Thoracic aorta (tissue), 2 donors: Measurements from ENCODE around the gene BPIFB6. TPM values are rescaled to one million over a fixed set of nuclear protein-coding genes. Genes with fewer than 3 reads are reported as not detected.
"Not testable (repeated sequence)": the region's sequence is repeated elsewhere in the genome, so short reads cannot be mapped to it uniquely, and the experiment has no call there.

Experiments
- ATAC-seq: fragments of 150-250 bp; one replicate; pipeline ENCODE4 v1.8.0; 2017; ENCODE audit warnings: low read depth; ENCODE audit not compliant: insufficient number of reproducible peaks, low FRiP score
- DNase-seq: peaks from one replicate; pipeline ENCODE4 v3.0.0-alpha.2; 2020; ENCODE audit warnings: low spot score
- H3K27ac ChIP-seq, 2 donors: fragments of 200-600 bp; sonication (generic); 1 replicate in 1 of 2; 2 replicates in 1 of 2; pipeline ENCODE4 v1.5.1; 2016; ENCODE audit warnings: mild to moderate bottlenecking in 2 of 2, moderate library complexity in 2 of 2
- H3K27me3 ChIP-seq: fragments of 200-600 bp; sonication (generic); replicated peaks from 2 replicates; pipeline ENCODE4 v1.6.0; 2016; ENCODE audit warnings: mild to moderate bottlenecking; ENCODE audit not compliant: insufficient read depth
- H3K36me3 ChIP-seq: fragments of 200-600 bp; sonication (generic); one replicate; pipeline ENCODE4 v1.5.1; 2016
- H3K4me1 ChIP-seq, 2 donors: fragments of 200-600 bp; sonication (generic); 1 replicate in 1 of 2; 2 replicates in 1 of 2; pipeline versions ENCODE4 v1.5.1 to v1.6.0; 2016; ENCODE audit warnings: low read depth in 2 of 2, mild to moderate bottlenecking in 1 of 2; ENCODE audit not compliant: control insufficient read depth in 1 of 2
- H3K4me3 ChIP-seq: fragments of 200-600 bp; sonication (generic); 2 replicates; pipeline ENCODE4 v1.5.1; 2016; ENCODE audit warnings: mild to moderate bottlenecking
- H3K9me3 ChIP-seq: fragments of 200-600 bp; sonication (generic); 2 replicates; pipeline ENCODE4 v1.5.1; 2016
- total RNA-seq, 2 donors: library from RNA; depleted of rRNA; stranded (reverse); fragments of >200 nt; gene quantifications; one replicate each; pipeline versions ENCODE4 v1.1.0 to v1.2.3, GENCODE V29; 2016
- TF ChIP-seq, protein P1 (sequence below): fragments of 200-600 bp; sonication (generic); IDR thresholded peaks from one replicate; pipeline ENCODE4 v1.5.1; 2019; ENCODE audit warnings: antibody characterized with exemption

BPIFB6 gene
- total RNA-seq, 2 donors from 2014 or later, result not detected

DNA sequence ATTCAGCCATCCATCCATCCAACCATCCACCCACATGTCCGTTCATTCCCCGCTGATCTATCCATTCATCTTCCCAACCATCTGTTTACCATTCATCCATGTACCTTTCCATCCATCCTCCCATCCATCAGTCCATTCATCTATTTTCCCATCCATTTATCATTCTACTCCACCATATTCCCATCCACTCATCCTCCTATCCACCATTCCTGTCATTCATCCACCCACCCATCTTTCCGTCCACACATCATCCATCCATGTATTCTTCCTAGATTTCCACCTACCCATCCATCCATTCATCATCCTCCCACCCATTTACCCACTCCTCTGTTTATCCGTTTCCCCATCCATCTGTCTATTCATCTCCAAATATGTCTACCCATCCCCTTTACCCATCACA is 6.8 kb downstream of the BPIFB6 start:
- Histone ChIP-seq H3K27me3 (no peaks in the 10 kb centered on the region), H3K36me3 (no peaks in the 10 kb centered on the region), H3K4me1 (no peaks in the 10 kb centered on the region), H3K9me3 (no peaks in the 10 kb centered on the region), H3K4me3 (no peak overlapping the region), H3K27ac (no peak overlapping the region)
- no peak for ATAC-seq
- no peak for DNase-seq
- TF ChIP-seq, protein P1, sequence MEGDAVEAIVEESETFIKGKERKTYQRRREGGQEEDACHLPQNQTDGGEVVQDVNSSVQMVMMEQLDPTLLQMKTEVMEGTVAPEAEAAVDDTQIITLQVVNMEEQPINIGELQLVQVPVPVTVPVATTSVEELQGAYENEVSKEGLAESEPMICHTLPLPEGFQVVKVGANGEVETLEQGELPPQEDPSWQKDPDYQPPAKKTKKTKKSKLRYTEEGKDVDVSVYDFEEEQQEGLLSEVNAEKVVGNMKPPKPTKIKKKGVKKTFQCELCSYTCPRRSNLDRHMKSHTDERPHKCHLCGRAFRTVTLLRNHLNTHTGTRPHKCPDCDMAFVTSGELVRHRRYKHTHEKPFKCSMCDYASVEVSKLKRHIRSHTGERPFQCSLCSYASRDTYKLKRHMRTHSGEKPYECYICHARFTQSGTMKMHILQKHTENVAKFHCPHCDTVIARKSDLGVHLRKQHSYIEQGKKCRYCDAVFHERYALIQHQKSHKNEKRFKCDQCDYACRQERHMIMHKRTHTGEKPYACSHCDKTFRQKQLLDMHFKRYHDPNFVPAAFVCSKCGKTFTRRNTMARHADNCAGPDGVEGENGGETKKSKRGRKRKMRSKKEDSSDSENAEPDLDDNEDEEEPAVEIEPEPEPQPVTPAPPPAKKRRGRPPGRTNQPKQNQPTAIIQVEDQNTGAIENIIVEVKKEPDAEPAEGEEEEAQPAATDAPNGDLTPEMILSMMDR, result no peak

DNA sequence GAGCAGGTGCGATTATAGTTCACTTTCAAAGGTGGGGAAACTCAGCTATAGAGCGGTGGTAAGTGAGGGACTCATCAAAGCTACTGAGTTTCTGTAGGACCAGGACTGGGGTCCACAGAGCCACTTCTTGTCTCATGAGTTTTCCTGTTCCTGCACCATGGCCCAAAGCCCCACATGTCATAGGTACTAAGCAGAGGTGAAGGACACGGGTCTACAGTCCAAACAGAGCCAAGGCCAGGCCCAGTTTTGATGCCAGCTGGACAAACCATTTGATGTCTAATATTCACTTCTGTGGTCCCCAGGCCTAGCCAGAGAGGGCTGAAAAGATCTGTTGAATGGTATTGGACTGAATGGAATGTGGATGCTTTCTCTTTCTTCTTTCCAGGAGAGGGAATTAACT is 11.0 kb downstream of the BPIFB6 start:
- Histone ChIP-seq H3K27me3 (no peaks in the 10 kb centered on the region), H3K36me3 (no peaks in the 10 kb centered on the region), H3K4me1 (no peaks in the 10 kb centered on the region), H3K27ac (no peak overlapping the region), H3K9me3 (peaks cover 15% of the 10 kb centered on the region), H3K4me3 (no peak overlapping the region)
- ATAC-seq (no peak), DNase-seq (no peak)
- TF ChIP-seq, protein P1, result no peak

DNA sequence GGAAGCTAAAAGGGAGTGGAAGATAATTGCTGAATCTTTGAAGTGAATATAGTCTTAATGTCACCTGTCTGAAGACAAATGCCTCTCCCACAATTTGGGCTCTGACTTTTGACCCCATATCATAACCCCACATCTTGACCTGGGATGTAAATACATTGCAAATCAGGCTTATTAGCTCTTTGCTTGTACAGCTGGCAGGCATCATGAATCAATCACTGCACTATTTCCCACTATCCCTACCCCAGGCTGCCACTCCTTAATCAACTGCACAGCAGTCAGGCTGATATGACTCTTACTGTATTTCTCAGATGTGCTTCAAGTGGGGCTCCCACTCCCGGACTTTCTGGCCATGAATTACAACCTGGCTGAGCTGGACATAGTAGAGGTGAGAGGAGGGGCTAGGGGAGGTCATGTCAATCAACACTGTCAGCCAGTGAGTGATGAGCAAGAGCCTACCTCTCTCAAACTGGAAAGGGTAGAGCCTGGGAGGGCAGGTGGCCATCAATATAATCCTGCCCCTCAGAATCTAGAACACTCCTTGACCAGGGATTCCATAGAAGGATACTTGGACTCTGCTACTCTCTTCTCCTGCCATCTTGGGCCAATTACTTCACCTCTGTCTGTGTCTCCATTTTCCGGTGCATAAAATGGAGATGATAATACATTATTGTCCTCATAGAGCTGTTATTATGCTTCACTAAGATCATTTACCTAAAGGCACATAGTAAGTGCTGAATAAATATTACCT is 11.7 kb downstream of the BPIFB6 start:
- DNase-seq (no peak), ATAC-seq (no peak)
- H3K36me3 ChIP-seq, result no peaks in the 10 kb centered on the region
- TF ChIP-seq, protein P1, result no peak
- no peak overlapping the region for H3K27ac ChIP-seq
- H3K9me3 ChIP-seq, result peaks cover 15% of the 10 kb centered on the region
- no peak overlapping the region for H3K4me3 ChIP-seq
- H3K27me3 ChIP-seq, result no peaks in the 10 kb centered on the region
- no peaks in the 10 kb centered on the region for H3K4me1 ChIP-seq

DNA sequence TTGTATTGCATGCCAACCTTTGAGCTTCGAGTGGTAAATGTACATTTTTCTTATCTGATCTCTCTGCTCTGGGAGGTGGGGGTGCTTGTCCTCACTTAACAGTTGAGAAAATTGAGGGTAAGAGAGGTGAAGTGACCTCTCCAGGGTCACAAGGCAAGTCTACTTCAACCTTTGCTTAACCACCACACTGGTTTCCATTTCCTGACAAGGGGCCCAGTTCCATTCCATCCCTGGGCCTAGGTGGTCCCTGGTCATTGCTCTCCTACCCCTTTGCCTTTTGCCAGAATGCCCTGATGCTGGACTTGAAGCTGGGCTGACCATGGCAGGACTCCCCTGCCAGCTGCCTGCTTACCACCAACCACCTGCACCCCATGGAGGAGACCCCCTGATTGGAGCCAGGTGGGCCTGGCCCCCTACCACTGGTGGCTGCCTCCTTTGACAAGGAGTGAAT is 12.3 kb downstream of the BPIFB6 start:
- ATAC-seq (no peak), DNase-seq (no peak)
- Histone ChIP-seq H3K27ac (no peak overlapping the region), H3K9me3 (peaks cover 15% of the 10 kb centered on the region), H3K36me3 (no peaks in the 10 kb centered on the region), H3K27me3 (no peaks in the 10 kb centered on the region), H3K4me3 (no peak overlapping the region), H3K4me1 (no peaks in the 10 kb centered on the region)
- TF ChIP-seq, protein P1, result no peak

DNA sequence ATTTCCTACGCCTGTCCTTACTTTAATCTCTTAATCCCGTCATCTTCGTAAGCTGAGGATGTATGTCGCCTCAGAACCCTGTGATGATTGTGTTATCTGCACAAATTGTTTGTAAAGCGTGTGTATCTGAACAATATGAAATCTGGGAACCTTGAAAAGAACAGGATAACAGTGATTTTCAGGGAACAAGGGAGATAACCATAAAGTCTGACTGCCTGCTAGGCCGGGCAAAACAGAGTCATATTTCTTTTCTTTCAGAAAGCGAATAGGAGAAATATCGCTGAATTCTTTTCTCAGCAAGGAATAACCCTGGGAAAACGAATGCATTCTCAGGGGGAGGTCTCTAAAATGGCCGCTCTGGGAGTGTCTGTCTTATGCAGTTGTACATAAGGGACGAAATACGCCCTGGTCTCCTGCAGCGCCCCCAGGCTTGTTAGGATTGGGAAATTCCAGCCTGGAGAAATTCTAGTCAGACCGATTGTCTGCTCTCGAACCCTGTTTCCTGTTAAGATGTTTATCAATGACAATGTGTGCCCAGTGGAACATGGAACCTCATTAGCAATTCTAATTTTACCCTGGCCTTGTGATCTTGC is 13.8 kb downstream of the BPIFB6 start:
- H3K9me3 ChIP-seq, result peaks cover 15% of the 10 kb centered on the region
- H3K36me3 ChIP-seq, H3K4me3 ChIP-seq, DNase-seq, H3K27me3 ChIP-seq, ATAC-seq, H3K27ac ChIP-seq, H3K4me1 ChIP-seq: not testable (repeated sequence)
